ENCODE results near the gene LNP1.
"Not testable (repeated sequence)": the region's sequence is repeated elsewhere in the genome, so short reads cannot be mapped to it uniquely, and the experiment has no call there.

Gene LNP1, protein sequence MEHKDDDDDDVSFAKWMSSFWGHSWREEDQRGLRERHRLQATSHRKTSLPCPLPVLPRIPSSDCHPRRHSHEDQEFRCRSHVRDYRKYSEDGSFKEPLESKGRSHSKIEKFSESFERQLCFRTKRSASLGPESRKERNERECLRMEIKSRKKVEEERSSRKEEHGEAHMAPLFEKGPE

DNA sequence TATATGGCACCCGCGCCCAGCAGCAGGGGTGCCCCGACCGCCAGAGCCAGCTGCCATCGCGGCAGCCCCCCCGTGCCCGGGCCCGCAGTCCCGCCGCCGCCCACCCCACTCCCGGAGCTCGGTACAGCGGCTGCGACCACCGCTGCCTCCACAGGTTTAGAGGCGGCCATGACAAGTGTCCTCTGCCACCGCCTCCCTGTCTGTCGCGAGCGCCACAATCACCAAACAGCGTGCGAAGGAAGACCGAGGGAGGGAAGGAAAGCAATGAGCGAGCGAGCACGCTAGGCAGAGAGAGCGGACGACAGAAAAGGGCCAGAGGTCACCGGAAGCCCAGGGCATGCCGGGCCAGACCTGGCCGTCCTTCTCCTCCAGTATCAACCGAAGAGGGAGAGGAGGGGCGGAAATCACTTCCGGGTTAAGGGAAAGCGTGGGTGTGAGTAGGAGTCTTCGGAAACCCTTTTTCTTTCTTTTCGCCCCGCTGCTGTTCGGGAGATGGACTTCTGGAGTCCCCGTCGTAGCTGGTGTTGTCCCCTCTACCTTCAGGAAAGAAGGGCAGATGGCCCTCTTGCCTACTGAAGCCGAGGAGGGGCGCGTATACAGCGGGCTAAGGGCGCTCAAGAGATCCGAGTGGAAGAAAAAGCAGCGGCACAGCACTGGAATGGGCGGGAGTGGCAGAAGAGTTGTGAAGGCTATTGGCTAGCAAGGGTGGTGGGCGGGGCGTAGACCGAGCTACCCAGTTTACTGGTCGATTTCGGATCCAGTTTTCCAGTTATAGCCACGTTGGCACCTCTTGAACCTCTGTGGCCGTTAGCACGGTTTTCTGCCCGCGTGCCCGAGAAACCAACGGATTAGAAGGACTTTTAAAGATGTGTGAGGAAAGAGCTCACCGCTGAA is at the start of gene LNP1, which contains the start of gene TOMM70:
Gene LNP1, plus strand, starts transcription at position 760 of the 894 bp plus-strand sequence. CDS start 28,191 bp downstream, outside the sequence.
Gene TOMM70, minus strand, starts transcription at position 310 of the 894 bp plus-strand sequence. Its CDS starts 140 bp downstream, at position 170.
- DNase-seq: peak; percentile 88

DNA sequence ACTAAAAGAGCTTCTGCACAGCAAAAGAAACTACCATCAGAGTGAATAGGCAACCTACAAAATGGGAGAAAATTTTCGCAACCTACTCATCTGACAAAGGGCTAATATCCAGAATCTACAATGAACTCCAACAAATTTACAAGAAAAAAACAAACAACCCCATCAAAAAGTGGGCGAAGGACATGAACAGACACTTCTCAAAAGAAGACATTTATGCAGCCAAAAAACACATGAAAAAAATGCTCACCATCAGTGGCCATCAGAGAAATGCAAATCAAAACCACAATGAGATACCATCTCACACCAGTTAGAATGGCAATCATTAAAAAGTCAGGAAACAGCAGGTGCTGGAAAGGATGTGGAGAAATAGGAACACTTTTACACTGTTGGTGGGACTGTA is 49.6 kb upstream of the LNP1 start:
- not testable (repeated sequence) for DNase-seq

DNA sequence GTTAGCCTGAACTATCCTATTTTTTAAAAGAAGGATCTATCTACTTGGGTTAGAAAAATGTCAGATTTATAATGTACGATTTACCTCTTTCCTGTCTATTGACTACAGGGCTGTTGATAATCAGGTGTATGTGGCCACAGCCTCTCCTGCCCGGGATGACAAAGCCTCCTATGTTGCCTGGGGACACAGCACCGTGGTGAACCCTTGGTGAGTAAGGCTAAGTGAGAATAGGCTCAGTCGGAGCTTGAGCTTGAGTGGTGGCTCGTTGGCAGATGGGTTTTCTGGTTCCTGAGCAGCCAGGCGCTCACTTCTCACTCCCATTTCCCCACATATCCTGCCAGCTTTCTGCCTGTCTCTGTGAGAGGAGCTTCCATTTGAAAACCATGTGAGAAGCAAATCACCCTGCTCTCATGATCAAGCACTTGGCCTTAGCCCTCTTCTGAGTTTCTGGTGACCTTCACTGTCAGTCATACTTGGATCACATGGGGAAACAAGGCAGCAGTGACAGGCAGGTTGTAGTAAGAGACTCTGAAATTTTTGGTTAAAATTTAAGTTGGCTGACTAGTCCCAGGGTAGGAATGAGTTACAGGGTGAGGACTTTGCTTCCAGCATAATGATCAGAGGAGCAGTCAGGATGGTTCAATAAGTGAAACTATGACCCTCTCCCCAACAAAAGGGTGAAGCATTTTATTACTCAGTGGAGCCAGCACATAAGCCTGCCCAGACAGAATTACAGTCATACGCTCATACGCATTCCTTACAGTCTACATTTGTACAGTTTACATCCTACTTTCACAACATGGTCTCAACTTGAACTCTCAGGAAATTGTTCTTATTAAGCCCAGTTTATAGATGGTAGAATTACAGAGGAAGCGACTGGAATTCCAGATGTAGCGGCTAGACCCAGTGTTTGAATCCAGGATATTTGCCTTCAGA is 48.8 kb upstream of the LNP1 start:
- no peak for DNase-seq

DNA sequence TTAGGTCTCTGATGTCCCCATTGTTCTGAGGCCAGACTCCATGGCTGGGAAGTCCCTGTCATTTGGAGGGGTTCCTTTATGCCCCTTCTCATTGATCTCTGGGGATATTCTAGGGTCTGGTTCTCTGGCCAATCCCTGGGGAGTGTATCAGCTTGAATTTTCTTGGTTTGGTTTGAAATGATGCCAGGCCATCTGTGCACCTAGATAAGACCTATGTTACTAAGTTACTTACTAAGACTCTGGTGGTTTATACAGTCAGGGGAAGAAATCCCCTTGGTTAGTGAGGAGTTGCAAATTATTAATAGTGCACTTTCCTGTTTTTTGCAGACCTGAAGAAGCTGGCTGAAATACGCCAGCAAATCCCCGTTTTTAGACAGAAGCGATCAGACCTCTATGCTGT is 46.5 kb upstream of the LNP1 start:
- DNase-seq: no peak

DNA sequence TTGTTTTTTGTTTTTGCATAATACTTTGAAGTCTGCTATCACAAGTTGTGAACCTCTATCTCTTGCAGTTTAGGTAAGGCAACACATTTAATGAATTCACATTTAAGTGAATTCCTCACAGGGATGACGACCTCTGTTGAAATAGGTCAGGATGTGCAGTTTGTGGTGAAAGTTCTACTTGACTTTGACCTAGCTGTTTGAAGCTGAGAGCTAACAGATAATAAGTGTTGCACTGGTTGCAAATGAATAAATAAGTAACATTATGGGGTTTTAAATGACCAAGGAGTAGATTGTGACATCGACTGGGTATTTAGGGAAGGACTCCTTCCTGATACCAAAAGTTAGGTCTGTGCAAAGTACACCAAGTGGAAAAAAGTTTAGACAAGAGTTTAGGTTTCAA is 42.9 kb upstream of the LNP1 start:
- DNase-seq: no peak

DNA sequence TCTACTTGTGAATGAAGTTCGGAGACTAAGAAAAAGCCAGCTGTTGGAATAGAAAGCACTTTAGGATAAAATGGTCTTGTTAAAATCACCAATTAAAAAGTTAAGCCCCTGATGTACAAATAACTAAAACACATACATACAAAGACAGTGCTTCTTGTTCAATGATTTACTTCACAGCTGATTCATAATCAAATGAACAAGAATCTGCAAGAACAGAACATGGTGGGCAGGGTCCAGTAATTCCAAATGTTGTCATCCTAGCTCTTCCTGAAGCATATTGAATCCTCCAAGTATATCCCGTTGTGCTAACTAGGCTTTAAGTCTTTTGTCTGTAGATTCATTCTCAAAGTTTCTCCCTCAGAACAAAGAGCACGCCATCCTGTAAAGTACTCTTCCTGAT is 42.3 kb upstream of the LNP1 start:
- DNase-seq: no peak

DNA sequence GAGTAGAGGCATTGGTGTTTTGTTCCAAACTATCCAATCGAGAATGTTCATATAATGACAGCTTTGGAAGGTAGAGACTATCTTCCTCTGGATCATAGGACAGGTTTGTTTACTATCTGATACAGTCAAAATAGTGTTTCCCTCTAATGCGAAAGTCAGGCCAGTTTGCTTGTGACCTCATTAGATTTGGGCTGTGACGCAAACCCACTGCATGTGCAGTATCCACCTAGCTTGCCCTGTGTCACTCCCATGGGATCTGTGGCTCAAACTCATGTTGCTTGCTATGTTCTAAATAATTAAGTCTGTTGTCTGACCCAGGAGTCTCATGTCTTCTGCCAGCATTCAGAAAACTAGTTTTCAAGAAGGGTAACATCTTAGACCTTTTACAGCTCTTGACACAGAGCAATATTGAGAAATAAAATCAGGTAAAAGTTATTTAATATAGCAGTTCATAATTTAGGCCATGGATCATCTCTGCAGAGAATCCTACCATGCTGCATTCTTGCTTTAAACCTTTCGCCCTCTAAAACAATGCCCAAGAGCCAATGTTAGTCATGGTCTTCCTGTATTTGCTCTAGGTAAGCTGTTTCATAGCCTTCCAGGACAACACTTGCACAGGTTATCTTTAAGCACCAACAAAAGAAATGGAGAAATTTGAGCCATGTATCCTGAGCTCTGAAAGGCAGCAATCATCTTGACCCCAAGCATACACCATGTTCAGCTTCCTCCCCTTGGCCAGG is 40.4 kb upstream of the LNP1 start:
- no peak for DNase-seq

DNA sequence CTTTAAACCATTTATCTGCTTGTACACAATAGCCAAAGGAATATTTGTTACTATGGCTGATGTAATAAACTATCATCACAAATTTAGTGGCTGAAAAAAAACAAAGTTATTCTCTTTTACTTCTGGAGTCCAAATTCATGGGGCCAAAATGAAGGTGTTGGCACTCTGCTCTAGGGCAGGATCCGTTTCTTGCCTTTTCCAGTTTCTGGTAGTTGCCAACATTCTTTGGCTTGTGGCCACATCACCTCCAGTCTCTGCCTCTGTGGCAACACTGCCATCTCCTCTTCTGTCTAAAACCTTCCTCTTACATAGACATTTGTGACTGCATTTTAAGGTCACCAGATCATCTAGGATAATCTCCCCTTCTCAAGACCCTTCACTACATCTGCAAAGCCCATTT is 39.4 kb upstream of the LNP1 start:
- no peak for DNase-seq

DNA sequence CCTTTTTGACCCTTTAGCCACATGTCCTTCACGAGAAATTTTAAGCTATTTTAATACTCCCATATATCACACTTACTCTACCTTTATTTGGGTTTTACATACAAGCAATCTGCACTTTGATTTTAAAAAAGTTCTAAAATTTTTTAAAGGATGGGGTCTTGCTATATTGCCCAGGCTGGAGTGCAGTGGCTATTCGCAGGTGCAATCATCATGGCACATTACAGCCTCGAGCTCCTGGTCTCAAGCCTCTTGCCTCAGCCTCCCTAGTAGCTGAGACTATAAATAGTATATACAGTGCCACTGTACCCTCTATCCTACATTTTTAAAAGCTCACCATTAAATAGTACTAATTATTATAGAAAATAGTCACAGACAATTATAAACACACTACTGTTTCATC is 36.9 kb upstream of the LNP1 start:
- DNase-seq: no peak

DNA sequence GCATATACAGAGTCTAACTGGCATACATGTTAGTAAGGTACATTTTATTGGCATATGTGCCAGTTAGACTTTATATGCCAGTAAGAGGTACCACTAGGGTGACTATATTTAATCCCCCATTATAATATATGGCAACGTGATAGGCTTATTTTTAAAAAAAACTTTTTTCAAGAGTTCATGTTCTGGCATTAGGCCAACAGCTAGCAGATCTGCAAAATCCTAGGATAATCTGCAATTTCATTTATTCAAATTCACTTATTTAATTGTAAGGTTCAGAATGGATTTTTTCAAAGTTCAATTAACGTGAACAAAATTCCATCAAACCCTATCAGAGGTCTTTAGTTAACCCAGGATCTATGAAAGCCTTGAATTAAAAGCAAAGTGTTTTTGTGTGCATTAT is 34.9 kb upstream of the LNP1 start:
- no peak for DNase-seq

DNA sequence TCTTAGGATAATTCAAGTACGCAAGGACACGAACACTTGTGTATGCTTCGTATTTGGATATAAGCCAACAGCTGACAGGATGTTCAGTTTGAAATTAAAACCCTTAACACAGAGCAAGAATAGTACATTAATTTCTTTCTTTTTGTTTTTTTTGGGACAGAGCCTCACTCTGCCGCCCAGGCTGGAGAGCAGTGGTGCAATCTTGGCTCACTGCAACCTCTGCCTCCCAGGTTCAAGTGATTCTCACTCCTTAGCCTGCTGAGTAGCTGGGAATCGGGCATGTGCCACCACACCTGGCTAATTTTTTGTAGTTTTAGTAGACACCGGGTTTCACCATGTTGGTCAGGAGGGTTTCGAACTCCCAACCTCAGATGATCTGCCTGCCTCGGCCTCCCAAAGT is 32.9 kb upstream of the LNP1 start:
- DNase-seq: no peak

DNA sequence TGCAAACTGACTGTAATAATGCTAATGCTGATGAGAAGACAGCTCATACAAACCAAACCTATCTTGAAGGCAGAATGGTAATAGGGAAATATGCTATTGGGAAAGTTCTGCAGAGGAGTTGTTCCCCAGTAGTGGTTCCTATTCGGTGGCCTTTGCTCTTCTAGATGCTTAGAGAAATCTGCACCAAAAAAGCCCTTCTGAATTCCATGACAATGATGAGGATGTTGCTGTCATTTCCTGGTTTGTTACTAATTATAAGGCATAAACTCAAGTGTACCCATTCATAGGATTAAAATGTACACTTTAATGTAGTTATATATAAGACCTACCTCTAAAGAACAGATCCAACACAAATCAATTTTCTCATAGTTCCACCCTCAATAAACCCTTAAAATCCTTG is 30.6 kb upstream of the LNP1 start:
- no peak for DNase-seq

DNA sequence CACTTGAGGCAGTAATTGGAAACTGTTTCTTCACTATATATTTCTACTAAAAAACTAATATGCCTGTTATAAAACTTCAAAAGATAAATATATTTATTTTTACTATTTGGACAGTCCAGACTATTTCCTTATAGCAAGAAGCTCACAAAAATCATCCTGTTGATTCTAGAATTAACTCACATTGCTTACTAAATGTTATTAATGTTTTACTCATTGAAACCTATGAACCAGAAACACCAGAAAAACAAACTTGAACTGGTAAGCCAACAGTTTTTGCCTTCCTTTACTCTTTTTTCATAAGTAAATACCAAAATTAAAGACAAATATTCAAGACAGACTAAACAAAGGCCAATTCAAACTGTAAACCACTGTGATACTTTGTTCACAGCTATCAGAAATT is 26.8 kb upstream of the LNP1 start:
- no peak for DNase-seq

DNA sequence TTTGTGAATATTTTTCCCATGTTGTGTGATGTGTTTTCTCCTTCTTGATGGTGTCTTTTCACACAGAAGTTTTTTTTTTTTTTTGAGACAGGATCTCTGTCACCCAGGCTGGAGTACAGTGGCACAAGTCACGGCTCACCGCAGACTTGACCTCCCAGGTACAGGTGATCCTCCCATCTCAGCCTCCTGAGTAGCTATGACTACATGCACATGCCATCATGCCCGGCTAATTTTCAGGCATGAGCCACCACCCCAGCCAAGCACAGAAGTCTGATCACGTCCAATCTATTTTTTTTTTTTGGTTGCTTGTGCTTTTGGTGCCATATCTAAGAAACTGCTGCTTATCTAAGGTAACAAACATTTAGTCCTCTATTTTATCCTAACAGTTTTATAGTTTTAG is 25.0 kb upstream of the LNP1 start:
- no peak for DNase-seq

DNA sequence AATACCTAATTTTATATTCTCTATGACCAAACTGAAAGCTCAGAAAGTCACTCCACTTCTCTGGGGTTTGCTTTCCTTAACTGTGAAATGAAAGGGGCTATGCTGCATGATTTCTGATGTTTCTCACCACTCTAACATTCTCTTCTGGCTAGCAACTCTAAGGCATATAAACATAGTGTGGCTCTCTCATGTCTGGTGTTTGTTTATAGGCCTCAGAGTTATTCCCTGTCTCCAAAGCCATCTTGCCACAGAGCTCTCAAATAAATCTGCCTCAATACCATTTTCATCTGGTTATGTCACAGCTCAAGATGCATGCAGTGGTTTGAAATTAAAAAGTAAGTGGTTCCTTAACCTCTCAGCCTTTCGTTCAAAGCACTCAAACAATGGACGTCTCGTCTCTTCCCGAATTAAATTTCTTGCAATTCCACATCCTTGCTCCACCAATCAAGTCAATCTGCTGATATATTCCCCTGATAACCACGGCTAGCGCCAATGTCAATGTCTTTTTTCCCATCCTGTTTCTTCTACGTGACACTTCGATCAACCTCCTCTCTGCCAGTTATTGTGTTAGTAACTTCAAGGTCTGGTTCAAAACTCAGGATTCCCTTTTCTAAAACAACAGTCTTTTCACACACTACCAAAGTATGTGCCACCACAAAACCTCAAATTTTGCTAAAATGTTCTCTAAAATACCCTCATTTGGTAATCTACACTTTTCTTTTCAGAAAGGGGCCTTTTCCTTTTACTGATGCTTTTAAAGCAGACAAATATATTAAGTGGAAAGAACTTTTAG is 16.4 kb upstream of the LNP1 start:
- no peak for DNase-seq

DNA sequence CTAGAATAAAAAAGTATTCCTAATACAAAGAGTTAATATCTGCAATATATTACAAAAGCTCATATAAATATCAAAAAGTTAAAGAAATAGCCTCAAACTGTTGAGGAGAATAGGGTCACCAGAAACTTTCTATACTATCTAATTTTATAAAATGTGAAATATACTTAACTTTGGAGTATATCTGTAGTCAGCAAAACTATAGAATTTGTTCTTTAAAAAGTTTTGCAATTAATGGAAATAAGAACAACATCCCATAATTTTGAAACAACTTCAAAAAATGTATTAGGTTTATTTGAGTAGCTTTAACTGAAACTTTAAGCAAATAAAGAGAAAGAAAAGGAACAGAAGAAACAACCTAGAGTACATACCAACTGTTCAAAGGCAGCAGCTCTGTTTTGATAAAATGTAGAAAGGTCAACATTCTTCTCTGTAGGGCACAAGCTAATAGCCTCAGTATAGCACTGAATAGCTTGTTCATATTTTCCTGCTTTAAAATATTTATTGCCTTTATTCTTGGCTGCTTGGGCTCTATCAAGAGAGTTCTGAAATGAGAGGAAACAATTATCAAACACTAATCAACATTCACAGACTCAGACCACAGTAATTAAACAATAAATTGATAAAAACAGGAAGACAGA is 14.8 kb upstream of the LNP1 start:
- no peak for DNase-seq

DNA sequence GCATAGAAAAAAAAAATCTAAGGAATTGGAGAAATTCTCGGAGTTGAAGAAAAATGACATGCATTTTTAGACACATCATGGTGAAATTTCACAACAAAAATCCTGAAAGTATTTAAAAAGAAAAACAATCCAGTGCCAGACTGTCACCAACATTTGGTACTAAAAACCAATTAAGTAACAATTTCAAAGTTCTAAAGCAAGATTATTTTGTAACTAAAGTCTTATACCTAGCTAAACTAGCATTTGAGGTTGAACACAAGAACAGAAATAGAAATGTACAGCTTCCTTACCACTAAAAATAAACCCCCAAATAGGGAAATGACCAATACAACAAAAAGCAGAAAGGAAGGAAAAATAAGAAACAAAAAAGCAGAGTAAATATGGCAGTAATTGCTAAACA is 12.3 kb upstream of the LNP1 start:
- no peak for DNase-seq

DNA sequence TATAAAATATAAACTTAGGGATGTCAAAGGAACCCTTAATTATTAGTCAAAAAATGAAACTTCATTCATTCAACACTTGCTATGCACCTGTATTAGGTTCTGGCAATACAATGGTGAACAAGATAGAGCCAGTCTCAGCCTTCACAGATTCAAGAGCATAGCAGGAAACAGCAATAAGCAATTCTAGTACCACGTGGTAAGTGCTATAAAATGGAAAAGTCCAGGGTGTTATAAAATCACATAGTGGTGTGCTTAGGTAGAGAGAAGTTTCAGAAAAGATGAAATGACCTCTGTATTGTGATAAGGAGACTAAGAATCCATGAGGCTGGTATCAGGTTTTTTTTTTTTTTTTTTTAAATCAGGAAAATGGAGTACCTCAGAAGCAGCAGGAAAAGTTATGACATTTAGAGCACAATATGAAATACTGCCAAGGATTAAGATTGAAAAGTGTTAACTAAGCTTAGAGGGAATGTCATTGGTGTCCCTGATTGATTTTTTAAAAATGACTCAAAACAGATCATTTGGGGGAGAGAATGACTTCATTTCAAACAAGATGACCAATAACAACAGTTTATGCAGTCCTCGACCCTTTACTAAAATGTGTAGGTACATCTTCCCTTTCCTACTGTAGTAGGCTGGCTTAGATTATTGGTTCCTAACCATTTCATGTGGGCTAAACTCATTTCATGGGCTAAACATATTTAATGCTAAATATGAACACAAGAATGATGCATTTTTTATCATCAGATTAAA is 5.5 kb upstream of the LNP1 start:
- no peak for DNase-seq

DNA sequence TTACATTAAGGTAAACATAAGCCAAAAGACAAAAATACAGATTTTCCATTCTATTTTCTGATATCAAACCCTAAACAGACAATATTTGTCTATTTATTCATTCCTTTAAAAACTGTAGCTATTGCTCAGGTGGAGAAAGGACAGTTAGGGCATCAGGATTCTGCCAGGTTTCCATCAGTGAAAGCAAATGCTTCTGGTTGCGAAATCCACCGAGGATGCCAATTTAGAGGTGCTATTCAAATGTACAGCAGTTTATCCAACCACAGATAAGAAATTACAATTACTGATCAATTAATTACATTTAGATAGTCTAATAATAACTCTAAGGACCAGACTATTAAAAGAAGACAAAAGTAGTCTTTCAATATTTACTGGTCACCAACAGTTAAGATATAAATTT is 4.4 kb upstream of the LNP1 start:
- DNase-seq: no peak

DNA sequence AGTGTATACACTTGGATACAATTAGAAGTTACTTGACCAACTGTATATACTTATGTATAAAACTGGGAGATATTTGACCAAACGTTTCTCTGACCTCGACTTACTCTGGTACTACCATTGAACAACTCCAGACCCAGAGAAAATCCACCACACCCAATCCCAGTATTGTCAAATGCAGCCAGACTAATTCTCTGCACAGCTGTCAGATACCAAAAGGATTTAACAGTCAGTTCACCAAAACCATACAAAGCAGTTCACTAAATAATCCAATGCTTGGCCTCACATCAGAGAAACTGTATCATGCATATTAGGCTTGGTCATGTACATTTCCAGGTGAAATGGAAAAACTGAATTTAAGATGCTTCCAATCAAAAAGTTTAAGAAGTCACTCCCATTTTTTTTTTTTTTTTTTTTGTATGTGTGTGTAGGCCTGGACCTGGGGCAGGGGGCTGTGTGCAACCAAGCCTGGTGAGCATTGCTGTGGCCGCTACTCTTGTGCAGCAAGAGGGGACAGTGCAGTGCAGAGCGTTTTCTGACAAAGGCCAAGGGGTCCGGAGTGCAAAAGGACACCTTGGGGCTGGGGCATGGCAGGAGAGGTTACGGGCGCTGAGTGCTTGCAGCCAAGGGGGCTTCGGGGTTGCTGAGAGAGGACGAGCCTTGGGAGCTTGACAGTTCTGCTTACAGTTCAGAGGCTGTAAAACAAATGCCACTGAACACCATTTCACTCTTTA is 1.8 kb upstream of the LNP1 start:
- DNase-seq: no peak

Measured in T1000 (cell line).